Stimulated activated memory B cell treated with anti-CD40 and anti-IgM and Interleukin-4, amounts not matched to agents 10 μg/mL and 1 μg/mL and 100 μg/mL, for 72 hours (primary cell): ENCODE results near the gene KIF7.

Experiments used
- ATAC-seq: fragments of 150-1000 bp; cut with Tn5 transposase; 2 replicates; pipeline ENCODE4 v1.10.0; 2021
- H3K27ac Mint-ChIP-seq: one replicate; pipeline ENCODE4 v1.8.0; 2022; ENCODE audit warnings: mild to moderate bottlenecking, mixed read lengths
- H3K27me3 Mint-ChIP-seq: one replicate; pipeline ENCODE4 v1.8.0; 2022; ENCODE audit warnings: mixed read lengths
- H3K36me3 Mint-ChIP-seq: one replicate; pipeline ENCODE4 v1.8.0; 2022; ENCODE audit warnings: mixed read lengths
- H3K4me1 Mint-ChIP-seq: one replicate; pipeline ENCODE4 v1.8.0; 2022; ENCODE audit warnings: mixed read lengths
- H3K4me3 Mint-ChIP-seq: one replicate; pipeline ENCODE4 v1.8.0; 2022; ENCODE audit warnings: mild to moderate bottlenecking, moderate library complexity, mixed read lengths
- H3K9me3 Mint-ChIP-seq: one replicate; pipeline ENCODE4 v1.8.0; 2022; ENCODE audit warnings: mixed read lengths

KIF7 gene

DNA sequence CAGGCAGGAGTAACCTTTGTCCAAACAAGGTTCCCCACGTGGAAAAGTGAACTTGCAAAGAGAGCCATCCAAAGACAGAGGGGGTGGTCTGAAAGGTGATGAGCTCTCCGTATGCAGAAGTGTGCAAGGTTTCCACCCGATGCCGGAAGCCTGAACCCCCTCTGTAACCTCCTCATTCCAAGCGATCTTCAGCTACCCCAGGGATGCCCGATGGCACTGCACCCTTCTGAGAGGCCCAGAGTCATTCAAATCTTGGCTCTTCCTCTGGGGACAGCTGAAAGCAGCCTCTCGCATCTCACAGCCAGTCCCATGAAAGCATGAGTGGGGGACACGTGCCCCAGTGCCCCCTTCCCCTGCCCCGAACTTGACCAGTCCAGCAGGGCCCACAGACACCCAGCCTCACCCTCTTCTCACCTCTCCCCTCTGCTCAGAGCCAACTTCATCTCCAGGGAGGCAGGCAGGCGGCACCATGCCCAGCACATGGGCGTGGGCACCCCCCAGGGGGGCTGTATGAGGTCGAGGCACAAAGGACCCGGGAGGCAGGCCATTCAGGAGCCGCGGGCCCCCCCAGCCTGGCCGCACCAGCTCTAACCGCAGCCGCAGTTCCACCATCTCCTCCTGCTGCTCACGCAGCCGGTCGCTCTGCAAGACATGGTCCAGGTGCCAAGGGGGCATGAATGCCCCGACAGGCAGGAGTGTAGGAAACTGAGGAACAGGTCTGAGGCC, 8.7 kb downstream of the KIF7 start:
- Mint-ChIP-seq H3K9me3 (no peaks in the 10 kb centered on the region), H3K27ac (no peak overlapping the region), H3K4me1 (peaks cover 9% of the 10 kb centered on the region), H3K36me3 (no peaks in the 10 kb centered on the region), H3K27me3 (peaks cover 27% of the 10 kb centered on the region), H3K4me3 (no peak overlapping the region)
- ATAC-seq, result no peak

DNA sequence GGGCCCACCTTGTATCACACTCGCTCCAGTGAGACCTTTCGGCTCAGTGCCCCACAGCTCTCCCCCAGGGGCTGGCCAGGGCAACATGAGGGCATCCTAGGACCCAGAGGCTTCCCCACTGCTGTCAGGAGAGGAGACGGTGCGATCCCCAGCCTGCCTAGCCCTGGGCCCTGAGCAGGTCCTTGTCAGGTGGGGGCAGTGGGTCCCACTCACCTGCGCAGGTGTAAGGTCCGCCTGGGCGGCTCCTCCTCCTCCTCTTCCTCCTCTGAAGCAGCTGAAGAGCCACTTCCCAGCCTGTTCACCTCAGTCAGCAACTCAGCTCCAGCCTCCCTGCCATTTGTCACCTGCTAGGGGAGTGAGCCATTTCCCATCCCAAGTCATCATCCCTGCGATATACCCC, 9.6 kb downstream of the KIF7 start:
- ATAC-seq, result no peak
- Mint-ChIP-seq H3K4me3 (no peak overlapping the region), H3K36me3 (no peaks in the 10 kb centered on the region)

DNA sequence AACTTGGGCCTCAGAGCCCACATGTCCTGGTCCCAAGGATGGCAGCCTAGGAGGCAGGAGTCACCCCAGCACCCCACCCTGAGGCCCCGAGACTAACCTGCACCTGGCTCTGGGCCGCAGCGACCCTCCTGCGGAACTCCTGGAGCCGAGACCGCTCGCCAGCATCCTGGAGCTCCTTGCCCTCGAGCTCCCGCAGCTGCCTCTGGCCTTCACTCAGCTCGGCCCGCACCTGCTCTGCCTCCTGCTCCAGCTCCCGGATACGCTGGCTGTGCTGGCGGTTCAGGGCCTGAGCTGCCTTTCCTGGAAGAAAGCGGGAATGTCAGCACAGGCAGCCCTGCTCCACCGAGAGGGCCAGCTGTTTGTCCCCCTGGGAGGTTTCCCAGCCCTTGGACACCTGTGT, 13.2 kb downstream of the KIF7 start:
- peaks cover 9% of the 10 kb centered on the region for H3K4me1 Mint-ChIP-seq
- no peaks in the 10 kb centered on the region for H3K36me3 Mint-ChIP-seq
- H3K27ac Mint-ChIP-seq, result no peak overlapping the region
- no peak for ATAC-seq
- H3K9me3 Mint-ChIP-seq, result no peaks in the 10 kb centered on the region
- H3K27me3 Mint-ChIP-seq, result peaks cover 16% of the 10 kb centered on the region
- no peak overlapping the region for H3K4me3 Mint-ChIP-seq

More for the DNA sequence above, 9.6 kb downstream of the KIF7 start:
- Mint-ChIP-seq H3K27me3 (peaks cover 23% of the 10 kb centered on the region), H3K4me1 (peaks cover 15% of the 10 kb centered on the region), H3K9me3 (no peaks in the 10 kb centered on the region), H3K27ac (no peak overlapping the region)

GRCh38 chr15:89641053-89641452, 14.2 kb downstream of the KIF7 start:
- peak; percentile 72 for ATAC-seq
- H3K27me3 Mint-ChIP-seq, result peaks cover 5% of the 10 kb centered on the region
- H3K4me1 Mint-ChIP-seq, result peaks cover 6% of the 10 kb centered on the region
- no peak overlapping the region for H3K4me3 Mint-ChIP-seq
- H3K36me3 Mint-ChIP-seq, result no peaks in the 10 kb centered on the region
- H3K9me3 Mint-ChIP-seq, result no peaks in the 10 kb centered on the region
- no peak overlapping the region for H3K27ac Mint-ChIP-seq

- no peak for ATAC-seq
- Mint-ChIP-seq H3K27ac (no peak overlapping the region), H3K4me1 (peaks cover 6% of the 10 kb centered on the region), H3K4me3 (no peak overlapping the region), H3K9me3 (peaks cover 4% of the 10 kb centered on the region), H3K36me3 (no peaks in the 10 kb centered on the region), H3K27me3 (no peaks in the 10 kb centered on the region)
Observed at GRCh38 chr15:89640245-89640644, 15.0 kb downstream of the KIF7 start.

DNA sequence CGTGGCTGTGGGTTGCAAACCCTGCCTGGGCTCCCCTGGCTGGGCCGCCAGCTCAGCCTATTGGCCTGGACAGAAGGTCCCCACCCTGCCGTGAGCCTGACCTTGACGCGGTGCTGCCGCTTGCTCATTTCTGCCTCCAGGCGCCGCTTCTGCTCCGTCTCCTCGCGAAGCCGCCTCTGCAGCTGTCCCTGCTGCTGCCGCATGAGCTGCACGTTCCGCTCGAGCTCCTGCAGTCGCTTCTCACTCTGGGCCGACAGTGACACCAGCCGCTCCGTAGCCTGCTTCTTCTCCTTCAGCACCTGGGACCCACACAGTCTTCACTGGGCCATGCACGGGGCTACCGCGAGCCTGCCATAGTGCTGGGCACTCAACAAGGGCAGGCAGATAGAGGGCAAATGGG, 21.7 kb downstream of the KIF7 start:
- Mint-ChIP-seq H3K9me3 (peaks cover 5% of the 10 kb centered on the region), H3K27ac (no peak overlapping the region), H3K27me3 (no peaks in the 10 kb centered on the region), H3K4me3 (no peak overlapping the region), H3K4me1 (peaks cover 5% of the 10 kb centered on the region), H3K36me3 (peaks cover 6% of the 10 kb centered on the region)
- ATAC-seq, result no peak

- Mint-ChIP-seq H3K27ac (no peak overlapping the region), H3K9me3 (peaks cover 5% of the 10 kb centered on the region), H3K27me3 (no peaks in the 10 kb centered on the region), H3K4me3 (no peak overlapping the region), H3K36me3 (peaks cover 6% of the 10 kb centered on the region), H3K4me1 (peaks cover 5% of the 10 kb centered on the region)
- ATAC-seq, result no peak
Observed at GRCh38 chr15:89632563-89633430, 22.5 kb downstream of the KIF7 start.

DNA sequence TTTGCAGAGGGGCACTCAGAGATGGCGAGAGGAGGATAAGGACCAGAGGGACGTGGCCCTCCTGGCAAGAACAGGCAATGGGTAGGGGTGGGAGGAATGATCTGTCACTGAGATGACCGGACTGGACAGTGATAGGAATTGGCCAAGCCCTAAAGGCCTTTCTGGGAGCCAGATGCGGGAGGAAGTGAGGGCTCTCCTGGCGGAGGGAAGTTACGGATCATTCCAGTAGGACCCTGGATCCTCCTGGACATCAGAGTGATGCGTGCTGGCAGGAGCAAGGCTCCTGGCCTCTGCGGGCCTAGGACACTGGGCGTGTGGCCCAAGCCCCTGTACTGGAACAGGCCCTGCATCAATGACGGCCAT, 23.4 kb downstream of the KIF7 start:
- Mint-ChIP-seq H3K27me3 (no peaks in the 10 kb centered on the region), H3K27ac (no peak overlapping the region), H3K36me3 (peaks cover 6% of the 10 kb centered on the region), H3K9me3 (peaks cover 5% of the 10 kb centered on the region), H3K4me3 (no peak overlapping the region), H3K4me1 (peaks cover 5% of the 10 kb centered on the region)
- ATAC-seq, result no peak

GRCh38 chr15:89630974-89631901, 24.0 kb downstream of the KIF7 start:
- H3K27me3 Mint-ChIP-seq, result no peaks in the 10 kb centered on the region
- no peak overlapping the region for H3K4me3 Mint-ChIP-seq
- H3K36me3 Mint-ChIP-seq, result peaks cover 6% of the 10 kb centered on the region
- peaks cover 5% of the 10 kb centered on the region for H3K4me1 Mint-ChIP-seq
- no peak overlapping the region for H3K27ac Mint-ChIP-seq
- peaks cover 5% of the 10 kb centered on the region for H3K9me3 Mint-ChIP-seq
- ATAC-seq, result no peak

DNA sequence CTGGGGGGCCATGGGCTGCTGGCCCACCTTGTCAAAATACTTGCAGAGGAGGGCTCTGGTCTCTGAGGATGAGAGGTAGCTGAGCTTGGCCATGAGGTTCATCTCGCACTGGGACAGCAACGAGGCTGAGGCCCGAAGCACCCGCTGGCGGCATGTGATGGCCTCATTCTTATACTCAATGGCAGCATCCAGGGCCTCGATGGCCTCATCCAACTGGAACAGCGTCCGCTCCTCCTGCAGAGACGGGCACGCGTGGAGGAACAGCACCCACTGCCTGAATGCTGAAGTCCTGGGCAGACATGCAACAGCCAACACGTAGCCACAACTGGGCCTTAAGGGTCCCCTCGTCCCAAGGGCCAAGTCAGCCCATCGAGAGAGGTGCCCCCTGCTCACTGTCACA, 25.0 kb downstream of the KIF7 start:
- peaks cover 6% of the 10 kb centered on the region for H3K36me3 Mint-ChIP-seq
- peaks cover under 1% of the 10 kb centered on the region for H3K9me3 Mint-ChIP-seq
- H3K4me1 Mint-ChIP-seq, result peaks cover 5% of the 10 kb centered on the region
- H3K4me3 Mint-ChIP-seq, result no peak overlapping the region
- no peaks in the 10 kb centered on the region for H3K27me3 Mint-ChIP-seq
- no peak overlapping the region for H3K27ac Mint-ChIP-seq
- ATAC-seq, result no peak

DNA sequence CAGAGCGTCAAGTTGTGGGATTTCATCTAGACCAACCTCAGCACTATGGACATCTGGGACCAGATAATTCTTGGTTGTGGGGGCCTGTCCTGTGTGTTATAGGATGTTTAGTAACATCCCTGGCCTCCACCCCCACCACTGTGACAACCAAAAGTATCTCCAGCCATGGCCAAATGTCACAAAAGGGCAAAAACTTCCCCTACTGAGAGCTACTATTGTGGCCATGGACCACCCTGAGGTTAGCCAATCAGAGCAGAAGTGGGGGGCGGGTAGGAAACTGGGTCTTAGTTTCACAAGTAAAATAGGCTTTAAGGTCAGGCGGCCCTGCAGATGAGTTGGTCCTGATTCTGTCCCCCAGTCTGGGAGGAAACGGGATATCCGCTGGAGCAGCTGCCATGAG, 25.4 kb downstream of the KIF7 start:
- peaks cover 6% of the 10 kb centered on the region for H3K36me3 Mint-ChIP-seq
- peaks cover 5% of the 10 kb centered on the region for H3K4me1 Mint-ChIP-seq
- no peaks in the 10 kb centered on the region for H3K27me3 Mint-ChIP-seq
- no peak overlapping the region for H3K4me3 Mint-ChIP-seq
- H3K9me3 Mint-ChIP-seq, result no peaks in the 10 kb centered on the region
- H3K27ac Mint-ChIP-seq, result no peak overlapping the region
- ATAC-seq, result no peak

GRCh38 chr15:89628806-89629715, 26.2 kb downstream of the KIF7 start:
- peak; percentile 31 for ATAC-seq
- H3K4me1 Mint-ChIP-seq, result peaks cover 5% of the 10 kb centered on the region
- no peaks in the 10 kb centered on the region for H3K9me3 Mint-ChIP-seq
- peak overlapping the region; percentile 51 for H3K27ac Mint-ChIP-seq
- peaks cover 11% of the 10 kb centered on the region for H3K36me3 Mint-ChIP-seq
- no peaks in the 10 kb centered on the region for H3K27me3 Mint-ChIP-seq
- H3K4me3 Mint-ChIP-seq, result no peak overlapping the region

DNA sequence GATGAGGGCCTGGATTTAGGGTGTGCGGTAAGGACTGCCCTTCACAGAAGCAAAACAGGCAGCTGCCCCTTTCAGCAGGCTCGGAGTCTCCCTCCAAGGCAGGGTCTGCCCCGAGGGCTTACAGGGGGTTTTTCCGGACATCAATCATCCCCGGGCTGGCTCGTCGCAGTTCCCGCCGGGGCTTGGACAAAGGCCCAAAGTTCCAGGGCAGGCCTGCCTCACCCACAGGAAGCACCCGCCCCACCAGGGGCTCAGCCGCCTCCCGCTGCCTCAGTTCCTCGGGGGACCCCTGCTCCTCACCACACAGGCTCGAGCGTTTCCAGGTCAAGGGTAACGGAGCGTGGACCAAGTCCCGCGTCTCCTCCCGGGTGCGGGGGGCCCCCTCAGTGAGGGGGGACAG, 27.0 kb downstream of the KIF7 start:
- Mint-ChIP-seq H3K4me3 (no peak overlapping the region), H3K27ac (peak overlapping the region; percentile 51), H3K36me3 (peaks cover 14% of the 10 kb centered on the region), H3K9me3 (no peaks in the 10 kb centered on the region), H3K27me3 (no peaks in the 10 kb centered on the region), H3K4me1 (peaks cover 5% of the 10 kb centered on the region)
- no peak for ATAC-seq

GRCh38 chr15:89627256-89627970, 27.9 kb downstream of the KIF7 start:
- ATAC-seq, result no peak
- Mint-ChIP-seq H3K4me1 (peaks cover 5% of the 10 kb centered on the region), H3K27me3 (no peaks in the 10 kb centered on the region), H3K36me3 (peaks cover 14% of the 10 kb centered on the region), H3K27ac (no peak overlapping the region), H3K4me3 (no peak overlapping the region), H3K9me3 (no peaks in the 10 kb centered on the region)
